Gastrocnemius medialis (tissue), 4 donors: ENCODE measurements around the gene ANXA1. TPM values are rescaled to one million over a fixed set of nuclear protein-coding genes. Genes with fewer than 3 reads are reported as not detected.

Experiments
- ATAC-seq, 2 donors: fragments of 150-250 bp; one replicate each; pipeline ENCODE4 v1.9.1; 2016
- DNase-seq, 2 donors: peaks; one replicate each; pipeline ENCODE4 v3.0.0-alpha.2; 2019
- H3K27ac ChIP-seq, 4 donors: fragments of 200-600 bp; sonication (generic); 1 replicate in 1 of 4; 2 replicates in 3 of 4; pipeline ENCODE4 v1.5.1; 2016 to 2018; ENCODE audit warnings: mild to moderate bottlenecking in 2 of 4, moderate library complexity in 1 of 4
- H3K27me3 ChIP-seq, 3 donors: fragments of 200-600 bp; sonication (generic) in 2 of 3; 1 replicate in 1 of 3; 2 replicates in 2 of 3; pipeline versions ENCODE4 v1.5.1 to v1.6.0; 2016 to 2019; ENCODE audit warnings: mild to moderate bottlenecking in 1 of 3, moderate library complexity in 1 of 3
- H3K36me3 ChIP-seq, 2 donors: fragments of 200-600 bp; sonication (generic) in 1 of 2; one replicate each; pipeline ENCODE4 v1.5.1; 2017 to 2018
- H3K4me1 ChIP-seq, 2 donors: fragments of 200-600 bp; sonication (generic) in 1 of 2; one replicate each; pipeline ENCODE4 v1.5.1; 2016 to 2017; ENCODE audit warnings: mild to moderate bottlenecking in 2 of 2
- H3K4me3 ChIP-seq, 4 donors: fragments of 200-600 bp; sonication (generic) in 3 of 4; 1 replicate in 1 of 4; 2 replicates in 3 of 4; pipeline ENCODE4 v1.5.1; 2016 to 2019; ENCODE audit warnings: mild to moderate bottlenecking in 2 of 4
- H3K9me3 ChIP-seq, 3 donors: fragments of 200-600 bp; sonication (generic) in 2 of 3; 1 replicate in 1 of 3; 2 replicates in 2 of 3; pipeline ENCODE4 v1.5.1; 2016 to 2019
- CTCF ChIP-seq, 5 experiments: fragments of 450-650 bp in 3 of 5; fragments of 200-600 bp in 2 of 5; sonication (generic) in 2 of 5; IDR thresholded peaks in 4 of 5; conservative IDR thresholded peaks in 1 of 5; 1 replicate in 4 of 5; 2 replicates in 1 of 5; pipeline ENCODE4 v1.5.1; 2016 to 2019; ENCODE audit warnings: antibody characterized with exemption in 5 of 5, mild to moderate bottlenecking in 3 of 5, moderate library complexity in 3 of 5
- POLR2A ChIP-seq, 2 donors: fragments of 450-650 bp; IDR thresholded peaks; one replicate each; pipeline ENCODE4 v1.6.1; 2017; ENCODE audit warnings: antibody characterized with exemption in 2 of 2, mild to moderate bottlenecking in 2 of 2, moderate library complexity in 2 of 2
- in situ Hi-C, 4 donors: fragments of 200-750 bp; cut with MboI; loops; one replicate each; pipeline versions ENCODE4 v1.15.0 to v1.8.0; 2017; ENCODE audit warnings: low sequenced_read_pairs in 4 of 4
- intact Hi-C: fragments of 100-400 bp; cut with DNase I; formaldehyde crosslinking; loops from one replicate; pipeline ENCODE4 v1.15.1; 2023; ENCODE audit warnings: low total_unique reads
- total RNA-seq, 4 donors: library from RNA; depleted of rRNA; stranded (reverse); fragments of >200 nt; gene quantifications; one replicate each; pipeline versions ENCODE4 v1.1.0 to v1.2.3, GENCODE V29; 2016

ANXA1 gene
- total RNA-seq, 4 donors from 2014 or later: 22.2 to 41.7 (median 31.1) TPM

DNA sequence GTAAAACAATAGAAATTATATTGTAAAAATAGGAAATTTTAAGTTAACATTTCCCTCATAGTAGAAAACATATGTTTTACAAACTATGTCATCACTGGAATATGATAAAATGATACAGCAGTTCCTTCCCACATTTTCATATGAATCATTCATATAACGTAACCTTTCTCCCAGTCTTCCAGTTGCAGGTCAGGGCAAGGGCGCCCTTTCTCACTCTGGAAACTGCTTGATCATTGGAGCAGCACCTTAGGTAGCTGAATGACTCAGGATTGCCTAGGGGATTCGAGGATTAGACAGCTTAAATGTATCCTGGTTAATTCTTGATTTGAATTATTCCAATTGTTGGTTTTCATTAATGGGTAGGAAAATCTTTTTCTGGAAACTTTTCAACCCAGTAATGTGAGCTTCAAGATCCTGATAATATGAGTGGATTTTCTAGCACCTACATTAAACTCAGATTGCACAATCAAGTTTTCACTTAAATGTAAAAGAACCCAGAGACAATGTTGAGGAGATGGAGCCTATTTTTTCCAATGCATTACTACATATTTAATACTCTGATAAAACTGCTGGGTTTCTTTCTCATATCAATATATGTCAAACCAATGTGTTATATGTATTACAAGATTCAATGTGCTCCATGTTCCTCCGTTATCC lies 32.6 kb upstream of the ANXA1 start:
- intact Hi-C loops (no loop called here), in situ Hi-C loops (no loop called here)
- no peak for TF ChIP-seq POLR2A (IDR thresholded peaks at IDR 0.05)
- no peak for TF ChIP-seq CTCF (IDR thresholded peaks at IDR 0.05 in 4 of 5, conservative IDR thresholded peaks at IDR 0.05 in 1 of 5)
- Histone ChIP-seq H3K9me3 (no peaks in the 10 kb centered on the region), H3K27me3 (no peaks in the 10 kb centered on the region), H3K36me3 (no peaks in the 10 kb centered on the region), H3K4me3 (no peak overlapping the region), H3K4me1 (no peaks in the 10 kb centered on the region), H3K27ac (no peak overlapping the region)
- no peak for ATAC-seq
- DNase-seq: no peak

GRCh38 chr9:73121375-73121935 lies 30.2 kb upstream of the ANXA1 start:
- Histone ChIP-seq H3K4me3 (no peak overlapping the region), H3K27me3 (no peaks in the 10 kb centered on the region), H3K27ac (no peak overlapping the region), H3K36me3 (no peaks in the 10 kb centered on the region), H3K9me3 (no peaks in the 10 kb centered on the region), H3K4me1 (no peaks in the 10 kb centered on the region)
- intact Hi-C loops: no loop called here
- in situ Hi-C loops: no loop called here
- DNase-seq: no peak
- TF ChIP-seq POLR2A (IDR thresholded peaks at IDR 0.05) (no peak), CTCF (IDR thresholded peaks at IDR 0.05 in 4 of 5, conservative IDR thresholded peaks at IDR 0.05 in 1 of 5) (no peak)
- ATAC-seq: no peak

DNA sequence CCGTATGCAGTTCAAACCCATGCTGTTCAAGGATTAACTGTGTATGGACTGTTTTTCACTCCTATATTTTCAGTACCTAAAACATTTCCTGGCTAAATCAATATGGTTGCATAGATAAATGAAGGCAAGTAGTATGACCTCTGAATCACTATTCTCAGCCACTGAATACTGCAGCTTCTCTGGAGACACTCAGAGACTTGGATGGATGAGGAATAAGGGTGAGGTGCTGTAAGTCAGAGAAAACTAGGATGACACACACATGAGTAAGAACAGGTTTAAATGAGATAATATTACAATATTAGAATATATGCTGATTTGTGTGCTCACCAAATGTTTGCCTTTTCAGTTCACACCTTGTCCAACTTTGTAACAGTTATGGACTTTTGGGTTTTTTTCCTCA lies 26.0 kb upstream of the ANXA1 start:
- Histone ChIP-seq H3K27me3 (no peaks in the 10 kb centered on the region), H3K4me3 (no peak overlapping the region), H3K4me1 (no peaks in the 10 kb centered on the region), H3K36me3 (no peaks in the 10 kb centered on the region), H3K9me3 (no peaks in the 10 kb centered on the region), H3K27ac (no peak overlapping the region)
- intact Hi-C loops (no loop called here), in situ Hi-C loops (no loop called here)
- DNase-seq (no peak), ATAC-seq (no peak)
- TF ChIP-seq POLR2A (IDR thresholded peaks at IDR 0.05): no peak
- TF ChIP-seq CTCF (IDR thresholded peaks at IDR 0.05 in 4 of 5, conservative IDR thresholded peaks at IDR 0.05 in 1 of 5): no peak

- in situ Hi-C loops: no loop called here
- intact Hi-C loops: no loop called here
- no peak for TF ChIP-seq POLR2A (IDR thresholded peaks at IDR 0.05)
- no peak for TF ChIP-seq CTCF (IDR thresholded peaks at IDR 0.05 in 4 of 5, conservative IDR thresholded peaks at IDR 0.05 in 1 of 5)
- ATAC-seq (no peak), DNase-seq (no peak)
- Histone ChIP-seq H3K27ac (no peak overlapping the region), H3K27me3 (no peaks in the 10 kb centered on the region), H3K36me3 (no peaks in the 10 kb centered on the region), H3K4me1 (peaks cover 6 to 24% of the 10 kb centered on the region in 2 donors), H3K4me3 (no peak overlapping the region), H3K9me3 (no peaks in the 10 kb centered on the region)
Observed at GRCh38 chr9:73129941-73130685, 21.6 kb upstream of the ANXA1 start.
